ENCODE data around the gene MMEL1.
A peak's percentile ranks its signal among the peaks of the same experiment; 100 is the strongest.

The MMEL1 gene

DNA sequence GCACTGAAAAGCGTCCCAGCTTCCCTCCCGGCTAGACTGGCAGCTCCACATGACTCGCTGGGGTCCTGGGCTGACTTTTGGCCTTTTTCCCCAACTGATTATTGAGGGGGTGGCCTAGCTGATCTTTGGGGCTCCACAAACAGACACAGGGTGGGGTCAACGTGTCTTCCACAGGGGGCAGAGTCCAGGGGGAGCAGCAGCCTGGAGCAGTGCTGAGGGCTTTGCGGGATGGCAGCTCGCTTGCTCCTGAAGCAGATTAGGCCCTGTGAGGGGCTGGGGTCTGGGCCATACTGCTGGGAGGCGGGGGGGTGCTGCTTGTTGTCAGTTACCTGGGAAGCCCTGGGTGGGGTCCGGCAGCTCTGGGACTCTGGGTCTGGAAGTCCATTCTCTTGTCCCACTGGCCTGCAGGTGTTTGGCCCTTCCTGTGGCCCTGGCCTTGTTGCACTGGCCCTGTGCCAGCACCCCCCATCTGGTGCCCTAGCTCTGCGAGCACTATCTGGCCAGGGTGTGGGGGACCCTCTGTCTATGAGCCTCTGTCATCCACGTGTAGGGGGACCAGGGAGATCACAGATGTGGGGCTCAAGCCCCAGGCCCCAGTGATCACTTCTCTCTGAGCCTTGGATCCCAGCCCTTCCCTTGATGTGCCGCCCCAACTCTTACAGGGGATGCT lies 90.4 kb downstream of the MMEL1 start:
- peak overlapping the region; percentile 63 for H3K27ac ChIP-seq
- TF ChIP-seq, protein P1, sequence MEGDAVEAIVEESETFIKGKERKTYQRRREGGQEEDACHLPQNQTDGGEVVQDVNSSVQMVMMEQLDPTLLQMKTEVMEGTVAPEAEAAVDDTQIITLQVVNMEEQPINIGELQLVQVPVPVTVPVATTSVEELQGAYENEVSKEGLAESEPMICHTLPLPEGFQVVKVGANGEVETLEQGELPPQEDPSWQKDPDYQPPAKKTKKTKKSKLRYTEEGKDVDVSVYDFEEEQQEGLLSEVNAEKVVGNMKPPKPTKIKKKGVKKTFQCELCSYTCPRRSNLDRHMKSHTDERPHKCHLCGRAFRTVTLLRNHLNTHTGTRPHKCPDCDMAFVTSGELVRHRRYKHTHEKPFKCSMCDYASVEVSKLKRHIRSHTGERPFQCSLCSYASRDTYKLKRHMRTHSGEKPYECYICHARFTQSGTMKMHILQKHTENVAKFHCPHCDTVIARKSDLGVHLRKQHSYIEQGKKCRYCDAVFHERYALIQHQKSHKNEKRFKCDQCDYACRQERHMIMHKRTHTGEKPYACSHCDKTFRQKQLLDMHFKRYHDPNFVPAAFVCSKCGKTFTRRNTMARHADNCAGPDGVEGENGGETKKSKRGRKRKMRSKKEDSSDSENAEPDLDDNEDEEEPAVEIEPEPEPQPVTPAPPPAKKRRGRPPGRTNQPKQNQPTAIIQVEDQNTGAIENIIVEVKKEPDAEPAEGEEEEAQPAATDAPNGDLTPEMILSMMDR (conservative IDR thresholded peaks at IDR 0.05), result no peak
- TF ChIP-seq ZFX (IDR thresholded peaks at IDR 0.05), result no peak

DNA sequence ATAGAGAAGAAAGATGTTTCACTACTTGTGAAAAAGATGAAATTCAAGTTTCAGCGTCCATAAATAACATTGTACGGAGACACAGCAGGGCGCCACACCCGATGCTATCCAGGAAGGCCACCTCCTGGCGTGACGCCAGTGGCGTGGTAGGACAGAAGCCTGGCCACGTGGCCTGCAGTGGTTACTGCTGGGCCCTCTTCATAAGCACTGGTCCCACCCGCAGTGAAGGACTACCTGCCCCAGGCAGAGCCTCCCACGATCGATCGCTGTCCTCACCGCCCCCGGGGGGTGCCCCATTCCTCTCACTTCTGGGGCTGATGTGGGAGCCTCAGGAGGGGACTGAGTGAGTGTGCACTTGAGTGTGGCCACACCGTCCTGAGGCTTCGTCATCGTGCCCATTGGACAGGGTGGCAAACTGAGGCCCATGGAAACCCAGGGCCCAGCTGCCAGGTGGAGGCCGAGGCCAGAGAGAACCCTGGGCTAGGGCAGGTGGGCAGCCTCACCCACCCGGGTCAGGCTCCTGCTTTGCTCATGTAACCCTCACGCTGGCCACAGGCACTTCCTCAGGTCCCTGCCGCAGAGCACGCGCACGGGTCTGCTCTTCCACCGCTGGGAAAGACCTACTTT lies 91.1 kb downstream of the MMEL1 start:
- H3K27ac ChIP-seq, result peak overlapping the region; percentile 63
- TF ChIP-seq, protein P1 (conservative IDR thresholded peaks at IDR 0.05), result no peak
- TF ChIP-seq ZFX (IDR thresholded peaks at IDR 0.05), result no peak

DNA sequence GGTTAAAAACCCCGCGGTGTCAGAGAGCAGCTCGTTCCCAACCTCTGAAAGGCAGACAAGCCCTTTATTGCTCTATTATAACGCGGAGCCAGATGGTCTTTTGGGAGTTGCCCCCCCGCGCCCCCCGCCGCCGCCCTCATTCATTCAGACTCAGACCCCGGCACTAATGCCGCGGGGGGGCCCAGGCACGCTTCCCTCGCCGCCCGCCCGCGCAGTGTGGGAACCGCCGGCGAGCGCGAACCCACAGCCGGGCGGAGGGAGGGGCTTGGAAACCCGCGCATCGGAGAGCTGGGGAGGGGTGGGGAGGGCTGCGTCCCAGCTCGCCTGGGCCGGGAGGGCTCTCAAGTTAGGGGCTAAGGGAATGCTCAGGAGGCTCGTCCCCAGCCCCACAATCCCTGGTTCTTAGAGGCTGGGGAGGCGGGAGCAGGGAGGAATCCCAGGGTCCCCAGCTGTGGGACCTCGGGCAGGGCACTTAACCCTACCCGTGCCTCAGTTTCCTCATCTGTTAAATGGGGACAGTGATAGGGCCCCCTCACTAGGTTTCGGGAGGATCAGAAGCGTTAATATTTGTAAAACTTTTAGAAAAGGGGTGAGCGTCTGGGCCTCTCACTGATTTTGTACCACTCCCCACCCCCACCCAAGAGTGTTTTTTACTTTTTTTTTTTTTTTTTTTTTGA lies 91.9 kb downstream of the MMEL1 start:
- H3K27ac ChIP-seq, result peak overlapping the region; percentile 63
- TF ChIP-seq ZFX (IDR thresholded peaks at IDR 0.05), result no peak
- TF ChIP-seq, protein P1 (conservative IDR thresholded peaks at IDR 0.05), result no peak

Measured in C4-2B (cell line).